Activated CD8-positive, alpha-beta T cell treated with anti-CD3 and anti-CD28 coated beads for 36 hours (primary cell): ENCODE measurements around the gene TUBG1. TPM values are rescaled to one million over a fixed set of nuclear protein-coding genes. Genes with fewer than 3 reads are reported as not detected.

Source experiments
- ATAC-seq: fragments of 200-7000 bp; cut with Tn5 transposase; one replicate; pipeline ENCODE4 v1.10.0; 2021; ENCODE audit warnings: mild to moderate bottlenecking, moderate library complexity
- CTCF ChIA-PET: fragments of 350-600 bp; sonication (Branson Sonifier 250); formaldehyde crosslinking; loops from one replicate; lab custom pipeline; 2021; ENCODE audit warnings: antibody characterized with exemption; lab: Charles Lee
- POLR2A ChIA-PET: fragments of 350-600 bp; sonication (Branson Sonifier 250); formaldehyde crosslinking; loops from one replicate; lab custom pipeline; 2021; ENCODE audit warnings: antibody characterized with exemption; lab: Charles Lee
- DNase-seq: peaks from one replicate; pipeline ENCODE4 v3.0.0-alpha.2; 2020
- H3K27ac Mint-ChIP-seq: one replicate; pipeline ENCODE4 v1.8.0; 2021; ENCODE audit warnings: mild to moderate bottlenecking, mixed read lengths
- H3K27me3 Mint-ChIP-seq: one replicate; pipeline ENCODE4 v1.8.0; 2021; ENCODE audit warnings: mixed read lengths
- H3K36me3 Mint-ChIP-seq: one replicate; pipeline ENCODE4 v1.8.0; 2021; ENCODE audit warnings: low read depth, mixed read lengths
- H3K4me1 Mint-ChIP-seq: one replicate; pipeline ENCODE4 v1.8.0; 2021; ENCODE audit warnings: low read depth, mixed read lengths
- H3K4me3 Mint-ChIP-seq: one replicate; pipeline ENCODE4 v1.8.0; 2021; ENCODE audit warnings: mild to moderate bottlenecking, moderate library complexity, mixed read lengths
- H3K9me3 Mint-ChIP-seq: one replicate; pipeline ENCODE4 v1.8.0; 2021; ENCODE audit warnings: mixed read lengths
- CTCF ChIP-seq: fragments of 200-600 bp; IDR thresholded peaks from one replicate; pipeline ENCODE4 v1.8.0; 2022; ENCODE audit warnings: antibody characterized with exemption, mild to moderate bottlenecking
- intact Hi-C: fragments of 100-400 bp; cut with micrococcal nuclease; formaldehyde crosslinking; loops from one replicate; pipeline ENCODE4 v1.10.0; 2022
- total RNA-seq, 2 experiments: library from RNA; stranded (reverse); gene quantifications; one replicate each; pipeline ENCODE4 v1.2.3, GENCODE V29; 2021

The TUBG1 gene
- total RNA-seq, 2 experiments from 2014 or later, result 79.5 to 82.4 TPM

- DNase-seq (no peak), ATAC-seq (no peak)
- POLR2A ChIA-PET, result interaction anchor here (1.0 kb wide), 1 partner anchor 75 kb away, joined by 3 read pairs; no protein-coding TSS in a partner anchor
- no peaks in the 10 kb centered on the region for H3K36me3 Mint-ChIP-seq
- H3K27ac Mint-ChIP-seq, result no peak overlapping the region
- H3K9me3 Mint-ChIP-seq, result no peaks in the 10 kb centered on the region
- no peaks in the 10 kb centered on the region for H3K27me3 Mint-ChIP-seq
- intact Hi-C loops, result no loop called here
- CTCF ChIA-PET, result interaction anchor here (3.0 kb wide), 1 partner anchor 51 kb away, joined by 9 read pairs; the partner anchor contains the start of gene PSMC3IP
- H3K4me3 Mint-ChIP-seq, result no peak overlapping the region
- no peak for TF ChIP-seq CTCF
- H3K4me1 Mint-ChIP-seq, result no peaks in the 10 kb centered on the region
These were observed 20.0 kb downstream of the TUBG1 start for GRCh38 chr17:42629411-42630009.

- no peak overlapping the region for H3K4me3 Mint-ChIP-seq
- H3K36me3 Mint-ChIP-seq, result no peaks in the 10 kb centered on the region
- H3K27ac Mint-ChIP-seq, result no peak overlapping the region
- intact Hi-C loops, result no loop called here
- TF ChIP-seq CTCF, result no peak
- H3K27me3 Mint-ChIP-seq, result no peaks in the 10 kb centered on the region
- CTCF ChIA-PET, result interaction anchor here (1.2 to 1.7 kb wide), 3 partner anchors 15 to 131 kb away, joined by 3 to 4 read pairs (median 4); no protein-coding TSS in a partner anchor
- no peaks in the 10 kb centered on the region for H3K9me3 Mint-ChIP-seq
- POLR2A ChIA-PET, result no interaction called here
- ATAC-seq, result no peak
- no peak for DNase-seq
- H3K4me1 Mint-ChIP-seq, result no peaks in the 10 kb centered on the region
These were observed 23.5 kb downstream of the TUBG1 start for GRCh38 chr17:42632949-42633444.

DNA sequence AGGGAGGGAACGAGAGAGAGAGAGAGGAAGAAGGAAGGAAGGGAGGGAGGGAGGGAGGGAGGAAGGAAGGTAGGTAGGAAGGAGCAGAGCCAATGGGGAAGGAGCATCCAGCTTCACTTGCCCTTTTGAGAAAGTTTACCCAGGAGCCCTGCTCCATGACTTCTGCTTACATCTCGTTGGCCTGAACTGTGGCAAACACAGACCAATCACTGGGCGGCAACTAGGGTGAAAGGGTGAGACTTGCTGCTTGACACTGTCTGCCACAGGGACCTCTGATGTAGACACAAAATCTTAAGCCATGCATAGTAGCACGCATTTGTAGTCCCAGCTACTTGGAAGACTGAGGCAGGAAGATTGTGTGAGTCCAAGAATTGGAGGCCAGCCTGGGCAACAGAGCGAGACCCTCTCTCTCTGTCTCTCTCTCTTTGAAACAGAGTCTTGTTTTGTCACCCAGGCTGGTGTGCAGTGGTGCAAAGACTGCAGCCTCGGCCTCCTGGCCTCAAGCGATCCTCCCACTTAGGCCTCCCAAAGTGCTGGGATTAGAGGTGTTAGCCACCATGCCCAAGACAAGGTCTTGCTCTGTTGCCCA lies 30.1 kb downstream of the TUBG1 start:
- Mint-ChIP-seq H3K36me3 (no peaks in the 10 kb centered on the region), H3K9me3 (no peaks in the 10 kb centered on the region), H3K27me3 (peaks cover 7% of the 10 kb centered on the region), H3K4me3 (no peak overlapping the region), H3K4me1 (no peaks in the 10 kb centered on the region), H3K27ac (no peak overlapping the region)
- DNase-seq (no peak), ATAC-seq (no peak)
- intact Hi-C loops, result no loop called here
- no peak for TF ChIP-seq CTCF
- ChIA-PET CTCF (no interaction called here), POLR2A (interaction anchor here (0.6 kb wide), 1 partner anchor 119 kb away, joined by 3 read pairs; no protein-coding TSS in a partner anchor)

- TF ChIP-seq CTCF, result no peak
- H3K27me3 Mint-ChIP-seq, result peaks cover 7% of the 10 kb centered on the region
- H3K4me3 Mint-ChIP-seq, result no peak overlapping the region
- no peaks in the 10 kb centered on the region for H3K9me3 Mint-ChIP-seq
- no peak overlapping the region for H3K27ac Mint-ChIP-seq
- ATAC-seq (no peak), DNase-seq (no peak)
- POLR2A ChIA-PET, result interaction anchor here (0.6 kb wide), 1 partner anchor 118 kb away, joined by 3 read pairs; no protein-coding TSS in a partner anchor
- H3K36me3 Mint-ChIP-seq, result no peaks in the 10 kb centered on the region
- no peaks in the 10 kb centered on the region for H3K4me1 Mint-ChIP-seq
- intact Hi-C loops, result no loop called here
- CTCF ChIA-PET, result no interaction called here
These were observed 30.6 kb downstream of the TUBG1 start for GRCh38 chr17:42640121-42640520.

DNA sequence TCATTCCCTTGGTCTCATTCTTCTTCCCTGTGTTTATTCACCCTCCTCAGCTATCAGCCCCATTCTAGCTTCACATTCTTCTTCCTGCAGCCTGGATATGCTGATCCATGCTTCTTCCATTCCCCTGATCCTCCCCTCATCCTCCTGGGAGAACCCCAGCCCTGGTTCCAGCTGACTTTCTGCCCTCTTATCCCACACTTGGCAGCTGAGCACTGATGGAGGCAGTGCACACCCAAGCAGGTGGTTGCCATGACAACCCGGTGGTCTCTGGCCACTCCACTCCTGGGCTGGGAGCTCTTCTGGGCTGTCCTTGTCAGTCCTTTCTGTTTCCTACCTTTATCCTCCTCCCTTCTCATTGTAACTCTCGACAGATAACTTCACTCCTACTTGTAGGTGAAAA lies 32.9 kb downstream of the TUBG1 start:
- CTCF ChIA-PET, result interaction anchor here (1.6 kb wide), 1 partner anchor 64 kb away, joined by 4 read pairs; the partner anchor contains the start of gene PSMC3IP
- ATAC-seq (no peak), DNase-seq (no peak)
- no peaks in the 10 kb centered on the region for H3K4me1 Mint-ChIP-seq
- peaks cover 11% of the 10 kb centered on the region for H3K27me3 Mint-ChIP-seq
- H3K27ac Mint-ChIP-seq, result no peak overlapping the region
- H3K4me3 Mint-ChIP-seq, result no peak overlapping the region
- no peak for TF ChIP-seq CTCF
- H3K36me3 Mint-ChIP-seq, result no peaks in the 10 kb centered on the region
- H3K9me3 Mint-ChIP-seq, result no peaks in the 10 kb centered on the region
- intact Hi-C loops, result no loop called here
- POLR2A ChIA-PET, result no interaction called here
